ENCODE data around the gene SLC24A3. TPM values are rescaled to one million over a fixed set of nuclear protein-coding genes. Genes with fewer than 3 reads are reported as not detected.
"Not testable (repeated sequence)": the region's sequence is repeated elsewhere in the genome, so short reads cannot be mapped to it uniquely, and the experiment has no call there.

SLC24A3 gene
- polyA plus RNA-seq, 4 donors = 1.6 to 4.0 (median 3.8) TPM; not detected in 1

- FAIRE-seq (no peak), DNase-seq (no peak)
- H3K36me3 ChIP-seq (ENCODE audit: control insufficient read depth in 3 of 3, insufficient read depth in 2 of 3, low read depth in 1 of 3, low read length in 3 of 3) = no peaks in the 10 kb centered on the region
- 56 to 76% (median 63%) methylated on average over 5 of the region's 5 CpGs for WGBS, 3 donors
- H3K27ac ChIP-seq (ENCODE audit: low read depth in 1 of 3, low read length in 2 of 3) = no peak overlapping the region
- H3K9me3 ChIP-seq (ENCODE audit: control insufficient read depth in 2 of 2, insufficient read depth in 1 of 2, low read depth in 1 of 2, low read length in 1 of 2) = no peaks in the 10 kb centered on the region
- H3K4me3 ChIP-seq (ENCODE audit: low read depth in 1 of 3, low read length in 3 of 3) = no peak overlapping the region
- H3K27me3 ChIP-seq (ENCODE audit: control insufficient read depth in 3 of 3, insufficient read depth in 3 of 3, low read length in 3 of 3) = no peaks in the 10 kb centered on the region
- H3K4me1 ChIP-seq (ENCODE audit: control insufficient read depth in 3 of 3, insufficient read depth in 2 of 3, low read depth in 1 of 3, low read length in 2 of 3) = no peaks in the 10 kb centered on the region
Measured at GRCh38 chr20:19626896-19627295, 414.5 kb downstream of the SLC24A3 start.

GRCh38 chr20:19628570-19629134 lies 416.2 kb downstream of the SLC24A3 start:
- Histone ChIP-seq H3K9me3 (ENCODE audit: control insufficient read depth in 2 of 2, insufficient read depth in 1 of 2, low read depth in 1 of 2, low read length in 1 of 2) (no peaks in the 10 kb centered on the region), H3K27ac (ENCODE audit: low read depth in 1 of 3, low read length in 2 of 3) (no peak overlapping the region), H3K4me1 (ENCODE audit: control insufficient read depth in 3 of 3, insufficient read depth in 2 of 3, low read depth in 1 of 3, low read length in 2 of 3) (no peaks in the 10 kb centered on the region), H3K4me3 (ENCODE audit: low read depth in 1 of 3, low read length in 3 of 3) (no peak overlapping the region), H3K27me3 (ENCODE audit: control insufficient read depth in 3 of 3, insufficient read depth in 3 of 3, low read length in 3 of 3) (no peaks in the 10 kb centered on the region), H3K36me3 (ENCODE audit: control insufficient read depth in 3 of 3, insufficient read depth in 2 of 3, low read depth in 1 of 3, low read length in 3 of 3) (no peaks in the 10 kb centered on the region)
- no peak for FAIRE-seq
- peak; percentile 79 to 81 for DNase-seq
- 46 to 61% (median 47%) methylated on average over 2 of the region's 2 CpGs for WGBS, 3 donors

- no peak for FAIRE-seq
- H3K9me3 ChIP-seq (ENCODE audit: control insufficient read depth in 2 of 2, insufficient read depth in 1 of 2, low read depth in 1 of 2, low read length in 1 of 2) = no peaks in the 10 kb centered on the region
Measured at GRCh38 chr20:19631410-19631809, 419.0 kb downstream of the SLC24A3 start.

GRCh38 chr20:19633985-19634384 lies 421.5 kb downstream of the SLC24A3 start:
- H3K9me3 ChIP-seq (ENCODE audit: control insufficient read depth in 2 of 2, insufficient read depth in 1 of 2, low read depth in 1 of 2, low read length in 1 of 2) = no peaks in the 10 kb centered on the region
- no peaks in the 10 kb centered on the region for H3K27me3 ChIP-seq (ENCODE audit: control insufficient read depth in 3 of 3, insufficient read depth in 3 of 3, low read length in 3 of 3)
- FAIRE-seq = no peak
- no peak for DNase-seq
- H3K4me1 ChIP-seq (ENCODE audit: control insufficient read depth in 3 of 3, insufficient read depth in 2 of 3, low read depth in 1 of 3, low read length in 2 of 3) = no peaks in the 10 kb centered on the region
- no peaks in the 10 kb centered on the region for H3K36me3 ChIP-seq (ENCODE audit: control insufficient read depth in 3 of 3, insufficient read depth in 2 of 3, low read depth in 1 of 3, low read length in 3 of 3)
- no peak overlapping the region for H3K4me3 ChIP-seq (ENCODE audit: low read depth in 1 of 3, low read length in 3 of 3)
- H3K27ac ChIP-seq (ENCODE audit: low read depth in 1 of 3, low read length in 2 of 3) = no peak overlapping the region
- 61 to 68% (median 61%) methylated on average over 3 of the region's 3 CpGs for WGBS, 3 donors

More at GRCh38 chr20:19631410-19631809, 419.0 kb downstream of the SLC24A3 start:
- no peaks in the 10 kb centered on the region for H3K4me1 ChIP-seq (ENCODE audit: control insufficient read depth in 3 of 3, insufficient read depth in 2 of 3, low read depth in 1 of 3, low read length in 2 of 3)
- no peaks in the 10 kb centered on the region for H3K36me3 ChIP-seq (ENCODE audit: control insufficient read depth in 3 of 3, insufficient read depth in 2 of 3, low read depth in 1 of 3, low read length in 3 of 3)
- H3K4me3 ChIP-seq (ENCODE audit: low read depth in 1 of 3, low read length in 3 of 3) = no peak overlapping the region
- DNase-seq = peak in 1 of 2 donors; percentile 10
- no peak overlapping the region for H3K27ac ChIP-seq (ENCODE audit: low read depth in 1 of 3, low read length in 2 of 3)
- 17 to 66% (median 29%) methylated on average over 5 of the region's 5 CpGs for WGBS, 3 donors
- no peaks in the 10 kb centered on the region for H3K27me3 ChIP-seq (ENCODE audit: control insufficient read depth in 3 of 3, insufficient read depth in 3 of 3, low read length in 3 of 3)

GRCh38 chr20:19639471-19640045 lies 427.1 kb downstream of the SLC24A3 start:
- not testable (repeated sequence) for FAIRE-seq; H3K36me3 ChIP-seq (ENCODE audit: control insufficient read depth in 3 of 3, insufficient read depth in 2 of 3, low read depth in 1 of 3, low read length in 3 of 3); H3K27ac ChIP-seq (ENCODE audit: low read depth in 1 of 3, low read length in 2 of 3); H3K9me3 ChIP-seq (ENCODE audit: control insufficient read depth in 2 of 2, insufficient read depth in 1 of 2, low read depth in 1 of 2, low read length in 1 of 2); DNase-seq; H3K27me3 ChIP-seq (ENCODE audit: control insufficient read depth in 3 of 3, insufficient read depth in 3 of 3, low read length in 3 of 3); H3K4me1 ChIP-seq (ENCODE audit: control insufficient read depth in 3 of 3, insufficient read depth in 2 of 3, low read depth in 1 of 3, low read length in 2 of 3); H3K4me3 ChIP-seq (ENCODE audit: low read depth in 1 of 3, low read length in 3 of 3)
- WGBS, 3 donors = 95 to 96% (median 96%) methylated on average over 26 to 32 of the region's 32 CpGs

GRCh38 chr20:19642860-19643259 lies 430.4 kb downstream of the SLC24A3 start:
- H3K27me3 ChIP-seq (ENCODE audit: control insufficient read depth in 3 of 3, insufficient read depth in 3 of 3, low read length in 3 of 3) = peaks cover 0 to 6% (median 0%) of the 10 kb centered on the region in 3 donors
- no peak overlapping the region for H3K4me3 ChIP-seq (ENCODE audit: low read depth in 1 of 3, low read length in 3 of 3)
- H3K4me1 ChIP-seq (ENCODE audit: control insufficient read depth in 3 of 3, insufficient read depth in 2 of 3, low read depth in 1 of 3, low read length in 2 of 3) = no peaks in the 10 kb centered on the region
- no peaks in the 10 kb centered on the region for H3K9me3 ChIP-seq (ENCODE audit: control insufficient read depth in 2 of 2, insufficient read depth in 1 of 2, low read depth in 1 of 2, low read length in 1 of 2)
- 68 to 82% (median 78%) methylated on average over 4 of the region's 4 CpGs for WGBS, 3 donors
- H3K36me3 ChIP-seq (ENCODE audit: control insufficient read depth in 3 of 3, insufficient read depth in 2 of 3, low read depth in 1 of 3, low read length in 3 of 3) = no peaks in the 10 kb centered on the region
- no peak for FAIRE-seq
- DNase-seq = no peak
- no peak overlapping the region for H3K27ac ChIP-seq (ENCODE audit: low read depth in 1 of 3, low read length in 2 of 3)

- no peak for FAIRE-seq
- H3K9me3 ChIP-seq (ENCODE audit: control insufficient read depth in 2 of 2, insufficient read depth in 1 of 2, low read depth in 1 of 2, low read length in 1 of 2) = no peaks in the 10 kb centered on the region
- H3K4me3 ChIP-seq (ENCODE audit: low read depth in 1 of 3, low read length in 3 of 3) = no peak overlapping the region
- H3K27ac ChIP-seq (ENCODE audit: low read depth in 1 of 3, low read length in 2 of 3) = no peak overlapping the region
- H3K27me3 ChIP-seq (ENCODE audit: control insufficient read depth in 3 of 3, insufficient read depth in 3 of 3, low read length in 3 of 3) = peaks cover 0 to 6% (median 0%) of the 10 kb centered on the region in 3 donors
- no peaks in the 10 kb centered on the region for H3K4me1 ChIP-seq (ENCODE audit: control insufficient read depth in 3 of 3, insufficient read depth in 2 of 3, low read depth in 1 of 3, low read length in 2 of 3)
- H3K36me3 ChIP-seq (ENCODE audit: control insufficient read depth in 3 of 3, insufficient read depth in 2 of 3, low read depth in 1 of 3, low read length in 3 of 3) = no peaks in the 10 kb centered on the region
- DNase-seq = no peak
- 65 to 71% (median 66%) methylated on average over 9 of the region's 9 CpGs for WGBS, 3 donors
Measured at GRCh38 chr20:19644085-19644484, 431.6 kb downstream of the SLC24A3 start.

GRCh38 chr20:19646963-19647362 lies 434.5 kb downstream of the SLC24A3 start:
- 83 to 91% (median 89%) methylated on average over 2 of the region's 2 CpGs for WGBS, 3 donors
- Histone ChIP-seq H3K4me3 (ENCODE audit: low read depth in 1 of 3, low read length in 3 of 3) (no peak overlapping the region), H3K27me3 (ENCODE audit: control insufficient read depth in 3 of 3, insufficient read depth in 3 of 3, low read length in 3 of 3) (peaks cover 0 to 6% (median 0%) of the 10 kb centered on the region in 3 donors), H3K36me3 (ENCODE audit: control insufficient read depth in 3 of 3, insufficient read depth in 2 of 3, low read depth in 1 of 3, low read length in 3 of 3) (no peaks in the 10 kb centered on the region), H3K9me3 (ENCODE audit: control insufficient read depth in 2 of 2, insufficient read depth in 1 of 2, low read depth in 1 of 2, low read length in 1 of 2) (no peaks in the 10 kb centered on the region), H3K4me1 (ENCODE audit: control insufficient read depth in 3 of 3, insufficient read depth in 2 of 3, low read depth in 1 of 3, low read length in 2 of 3) (no peaks in the 10 kb centered on the region), H3K27ac (ENCODE audit: low read depth in 1 of 3, low read length in 2 of 3) (no peak overlapping the region)
- DNase-seq (no peak), FAIRE-seq (no peak)

GRCh38 chr20:19648024-19648423 lies 435.6 kb downstream of the SLC24A3 start:
- no peak for FAIRE-seq
- H3K36me3 ChIP-seq (ENCODE audit: control insufficient read depth in 3 of 3, insufficient read depth in 2 of 3, low read depth in 1 of 3, low read length in 3 of 3) = no peaks in the 10 kb centered on the region
- H3K4me1 ChIP-seq (ENCODE audit: control insufficient read depth in 3 of 3, insufficient read depth in 2 of 3, low read depth in 1 of 3, low read length in 2 of 3) = no peaks in the 10 kb centered on the region
- no peak overlapping the region for H3K4me3 ChIP-seq (ENCODE audit: low read depth in 1 of 3, low read length in 3 of 3)
- H3K27me3 ChIP-seq (ENCODE audit: control insufficient read depth in 3 of 3, insufficient read depth in 3 of 3, low read length in 3 of 3) = peaks cover 0 to 6% (median 0%) of the 10 kb centered on the region in 3 donors
- no peaks in the 10 kb centered on the region for H3K9me3 ChIP-seq (ENCODE audit: control insufficient read depth in 2 of 2, insufficient read depth in 1 of 2, low read depth in 1 of 2, low read length in 1 of 2)
- 77 to 86% (median 81%) methylated on average over 2 of the region's 2 CpGs for WGBS, 3 donors
- H3K27ac ChIP-seq (ENCODE audit: low read depth in 1 of 3, low read length in 2 of 3) = no peak overlapping the region
- DNase-seq = no peak
